Measurements from ENCODE around the gene CD300LB. TPM values are rescaled to one million over a fixed set of nuclear protein-coding genes. Genes with fewer than 3 reads are reported as not detected.
"Not testable (repeated sequence)": the region's sequence is repeated elsewhere in the genome, so short reads cannot be mapped to it uniquely, and the experiment has no call there.

CD300LB gene
- total and polyA plus RNA-seq, 7 donors = 0.33 to 1.1 (median 0.51) TPM; not detected in 1

DNA sequence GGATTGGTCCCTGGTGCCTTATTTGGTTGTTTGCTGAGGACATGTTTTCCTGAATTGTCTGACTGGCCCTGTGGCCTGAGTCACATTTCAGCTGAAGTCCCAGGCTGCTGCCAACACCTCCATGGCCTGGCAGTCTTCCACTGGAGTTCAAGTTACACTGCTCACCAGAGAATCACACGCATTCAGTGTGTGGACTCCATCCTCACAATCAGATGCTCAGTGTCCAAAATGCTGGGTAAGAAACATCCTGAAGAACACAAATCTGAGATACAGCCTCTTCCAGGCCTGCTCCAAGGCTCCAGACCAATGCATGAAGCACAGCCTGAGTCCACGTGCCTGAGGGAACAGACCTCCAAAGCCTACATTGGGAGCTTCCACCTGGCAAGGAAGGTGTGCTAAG, 19.2 kb downstream of the CD300LB start:
- H3K27ac ChIP-seq = peak overlapping the region in 1 of 4 donors; percentile 13
- intact Hi-C loops (cut with DNase I) = no loop called here

DNA sequence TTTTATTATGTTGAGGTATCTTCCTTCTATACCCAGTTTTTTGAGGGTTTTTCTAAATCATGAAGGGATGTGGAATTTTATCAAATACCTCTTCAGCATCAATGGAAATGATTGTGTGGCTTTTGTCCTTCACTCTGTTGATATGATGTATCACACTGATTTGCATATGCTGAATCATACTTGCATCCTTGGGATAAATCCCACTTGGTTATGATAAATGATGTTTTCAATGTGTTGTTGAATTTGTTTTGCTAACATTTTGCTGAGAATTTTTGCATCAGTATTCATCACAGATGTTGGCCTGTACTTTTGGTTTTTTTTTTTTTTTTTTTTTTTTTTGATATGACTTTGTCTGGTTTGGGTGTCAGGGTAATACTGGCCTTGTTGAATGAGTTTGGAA, 23.1 kb downstream of the CD300LB start:
- intact Hi-C loops (cut with DNase I) = no loop called here
- Histone ChIP-seq H3K4me1 (no peaks in the 10 kb centered on the region), H3K9me3 (no peaks in the 10 kb centered on the region), H3K27me3 (peaks cover 0 to 9% (median 0%) of the 10 kb centered on the region in 3 donors), H3K27ac (no peak overlapping the region), H3K36me3 (no peaks in the 10 kb centered on the region), H3K4me3 (no peak overlapping the region)
- no peak for DNase-seq
- TF ChIP-seq POLR2A (IDR thresholded peaks at IDR 0.05) (no peak), POLR2AphosphoS5 (IDR thresholded peaks at IDR 0.05) (no peak), CTCF (IDR thresholded peaks at IDR 0.05) (no peak), EP300 (IDR thresholded peaks at IDR 0.05) (no peak)

More for the DNA sequence above, 19.2 kb downstream of the CD300LB start:
- Histone ChIP-seq H3K4me1 (no peaks in the 10 kb centered on the region), H3K9me3 (no peaks in the 10 kb centered on the region), H3K36me3 (no peaks in the 10 kb centered on the region), H3K27me3 (peaks cover 0 to 9% (median 0%) of the 10 kb centered on the region in 3 donors), H3K4me3 (no peak overlapping the region)
- DNase-seq = no peak
- TF ChIP-seq POLR2A (IDR thresholded peaks at IDR 0.05) (no peak), EP300 (IDR thresholded peaks at IDR 0.05) (no peak), CTCF (IDR thresholded peaks at IDR 0.05) (no peak), POLR2AphosphoS5 (IDR thresholded peaks at IDR 0.05) (no peak)
- 85 to 87% methylated on average over 2 of the region's 2 CpGs for WGBS, 2 donors

DNA sequence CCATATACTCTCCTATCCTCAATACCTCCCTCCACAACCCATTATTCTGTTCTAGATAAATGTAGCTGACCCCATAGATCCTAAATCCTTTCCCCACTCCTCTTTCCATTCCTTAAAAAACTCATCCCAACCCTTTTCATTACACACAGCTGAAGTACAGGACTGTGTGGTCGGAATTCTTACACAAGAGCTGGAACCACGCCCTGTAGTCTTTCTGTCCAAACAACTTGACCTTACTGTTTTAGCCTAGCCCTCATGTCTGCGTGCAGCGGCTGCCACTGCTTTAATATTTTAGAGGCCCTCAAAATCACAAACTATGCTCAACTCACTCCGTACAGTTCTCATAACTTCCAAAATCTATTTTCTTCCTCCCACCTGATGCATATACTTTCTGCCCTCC, 27.3 kb downstream of the CD300LB start:
- H3K4me1 ChIP-seq; H3K36me3 ChIP-seq; intact Hi-C loops (cut with DNase I); H3K27ac ChIP-seq; H3K9me3 ChIP-seq; H3K27me3 ChIP-seq; H3K4me3 ChIP-seq: not testable (repeated sequence)
- peak; percentile 63 for DNase-seq
- WGBS, 2 donors = 70% methylated on average over 5 of the region's 5 CpGs

- no peak overlapping the region for H3K4me3 ChIP-seq
- H3K36me3 ChIP-seq = no peaks in the 10 kb centered on the region
- no peak for DNase-seq
- no peaks in the 10 kb centered on the region for H3K9me3 ChIP-seq
- no peak overlapping the region for H3K27ac ChIP-seq
- H3K27me3 ChIP-seq = no peaks in the 10 kb centered on the region
- TF ChIP-seq EP300 (IDR thresholded peaks at IDR 0.05) (no peak), POLR2A (IDR thresholded peaks at IDR 0.05) (no peak), CTCF (IDR thresholded peaks at IDR 0.05) (no peak), POLR2AphosphoS5 (IDR thresholded peaks at IDR 0.05) (no peak)
- H3K4me1 ChIP-seq = no peaks in the 10 kb centered on the region
- intact Hi-C loops (cut with DNase I) = no loop called here
- WGBS, 2 donors = 73 to 77% methylated on average over 6 of the region's 6 CpGs
Observed at GRCh38 chr17:74502861-74503260, 28.4 kb downstream of the CD300LB start.

DNA sequence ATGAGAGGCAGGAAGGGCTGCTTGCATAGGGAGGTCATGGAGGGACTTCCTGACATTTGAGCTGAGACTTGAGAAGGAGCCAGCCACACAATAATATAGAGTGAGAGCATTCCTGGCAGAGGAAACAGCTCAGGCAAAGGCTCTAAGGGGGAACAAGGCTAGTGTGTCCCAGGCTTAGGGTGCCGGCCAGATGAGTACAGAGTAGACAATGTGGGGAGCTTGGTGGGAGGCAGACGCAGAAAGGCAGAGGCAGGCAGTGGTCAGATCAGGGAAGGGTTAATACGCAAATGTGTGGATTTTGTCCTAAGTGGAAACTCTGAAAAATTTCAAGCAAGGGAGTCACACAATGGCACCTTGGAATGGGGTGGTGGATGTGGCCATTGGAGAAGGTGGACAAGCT, 31.3 kb downstream of the CD300LB start:
- TF ChIP-seq EP300 (IDR thresholded peaks at IDR 0.05) (no peak), POLR2AphosphoS5 (IDR thresholded peaks at IDR 0.05) (no peak), POLR2A (IDR thresholded peaks at IDR 0.05) (no peak), CTCF (IDR thresholded peaks at IDR 0.05) (no peak)
- Histone ChIP-seq H3K9me3 (no peaks in the 10 kb centered on the region), H3K27me3 (no peaks in the 10 kb centered on the region), H3K36me3 (no peaks in the 10 kb centered on the region), H3K4me3 (no peak overlapping the region), H3K27ac (no peak overlapping the region), H3K4me1 (no peaks in the 10 kb centered on the region)
- 86 to 89% methylated on average over 3 of the region's 3 CpGs for WGBS, 2 donors
- intact Hi-C loops (cut with DNase I) = no loop called here
- peak; percentile 42 for DNase-seq

All from sigmoid colon (tissue), 7 donors.